CD4-positive, alpha-beta memory T cell (primary cell): Measurements from ENCODE around the gene MRPS23. TPM values are rescaled to one million over a fixed set of nuclear protein-coding genes. Genes with fewer than 3 reads are reported as not detected.

ENCODE experiments used
- polyA plus RNA-seq, 2 donors: library from polyadenylated mRNA; unstranded; fragments of 300-500 nt; fragmentation: Illumina TruSeq; gene quantifications; one replicate each; pipeline ENCODE4 v1.2.3, GENCODE V29; 2021
- total RNA-seq, 2 experiments: library from RNA; stranded (reverse); gene quantifications; one replicate each; pipeline ENCODE4 v1.2.3, GENCODE V29; 2021

The MRPS23 gene
- total and polyA plus RNA-seq, 4 experiments from 2014 or later = 28.7 to 41.7 (median 32.6) TPM

Other genes starting within 250 kb of the MRPS23 start
- gene CCDC182, start 104.7 kb downstream of the MRPS23 start, total RNA-seq = not detected
- not detected for gene CCDC182, start 104.7 kb downstream of the MRPS23 start, polyA plus RNA-seq
- gene CUEDC1, start 105.4 kb upstream of the MRPS23 start, total RNA-seq = under 1 TPM; 0.61 to 0.90 TPM
- gene CUEDC1, start 105.4 kb upstream of the MRPS23 start, polyA plus RNA-seq = not detected
- 10 to 100 TPM; 76.0 to 76.6 TPM for gene VEZF1, start 138.2 kb upstream of the MRPS23 start, total RNA-seq
- 10 to 100 TPM; 30.6 to 50.2 TPM for gene VEZF1, start 138.2 kb upstream of the MRPS23 start, polyA plus RNA-seq
- 100 to 1,000 TPM; 242 to 257 TPM for gene SRSF1, start 157.2 kb upstream of the MRPS23 start, total RNA-seq
- gene SRSF1, start 157.2 kb upstream of the MRPS23 start, polyA plus RNA-seq = 10 to 100 TPM; 32.4 to 59.3 TPM
- gene DYNLL2, start 233.4 kb upstream of the MRPS23 start, total RNA-seq = 10 to 100 TPM; 45.6 to 45.8 TPM
- gene DYNLL2, start 233.4 kb upstream of the MRPS23 start, polyA plus RNA-seq = 1 to 10 TPM in 1 of 2 donors, under 1 TPM in 1; 0.56 to 1.3 TPM